Activated CD4-positive, alpha-beta T cell treated with anti-CD3 and anti-CD28 coated beads, Interleukin-2, amount 50 U/mL, for 24 hours (primary cell): ENCODE data around the gene SLC47A2.
"Not testable (repeated sequence)": the region's sequence is repeated elsewhere in the genome, so short reads cannot be mapped to it uniquely, and the experiment has no call there.

Experiments used
- DNase-seq, 2 donors: peaks; one replicate each; pipeline ENCODE4 v3.0.0-alpha.2; 2020; ENCODE audit warnings: low read depth in 1 of 2, low spot score in 1 of 2

The SLC47A2 gene

DNA sequence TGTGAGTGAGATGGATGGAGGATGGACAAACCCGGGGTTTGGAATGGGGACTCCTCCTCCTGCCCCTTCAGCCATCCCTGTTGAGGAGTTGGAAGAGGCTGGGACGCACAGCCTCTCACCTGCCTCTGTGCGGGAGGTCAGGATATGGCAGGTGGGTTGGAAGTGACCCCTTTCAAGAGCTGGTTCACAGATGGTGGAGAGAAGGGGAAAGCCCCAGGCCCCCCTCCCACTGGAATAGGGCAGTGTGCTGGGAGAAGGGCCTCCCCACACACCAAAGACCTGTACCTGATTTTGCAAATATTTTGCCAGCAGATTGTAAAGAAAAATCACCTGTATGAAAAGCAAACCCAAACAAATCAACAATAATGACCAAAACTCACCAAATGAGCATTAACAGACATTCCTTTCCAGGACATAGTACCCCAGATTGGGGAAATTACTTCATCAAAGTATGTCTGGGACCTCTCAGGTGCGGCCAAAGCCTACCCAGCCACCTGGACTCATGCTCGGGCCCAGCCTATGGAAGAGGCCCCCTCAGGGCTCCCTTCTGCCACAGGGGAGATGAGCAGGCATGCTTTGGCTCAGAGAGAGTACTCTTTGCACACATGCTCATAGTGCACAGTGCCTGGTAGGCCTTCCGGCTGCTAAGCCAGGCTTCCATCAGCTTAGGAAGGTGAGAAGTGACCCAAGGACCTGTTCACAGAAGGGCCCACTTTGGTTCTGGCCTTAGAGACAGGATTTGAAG, 7.8 kb downstream of the SLC47A2 start:
- DNase-seq, result no peak

DNA sequence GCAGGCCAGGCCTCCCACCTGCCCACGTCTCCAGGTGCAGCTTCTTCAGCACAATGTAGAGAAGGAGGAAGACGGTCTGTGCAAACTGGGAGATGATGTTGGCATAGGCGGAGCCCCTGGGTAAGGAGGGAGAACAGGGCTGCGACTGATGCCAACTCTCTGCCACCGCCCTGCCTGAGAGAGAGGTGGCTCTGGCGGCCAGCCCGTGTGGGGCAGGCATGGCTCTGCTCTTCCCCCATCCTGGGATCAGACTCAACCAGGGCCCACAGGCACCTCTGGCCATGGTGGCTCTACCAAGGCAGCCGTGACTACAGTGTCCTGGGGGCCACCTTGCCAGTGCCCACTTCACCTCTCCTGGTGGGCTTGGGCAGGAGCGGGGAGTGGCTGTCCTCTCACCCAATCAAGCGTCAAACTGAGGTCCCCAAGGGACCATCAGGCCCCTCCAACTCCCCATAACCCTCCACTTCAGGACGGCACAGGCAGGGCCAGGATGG, 8.6 kb downstream of the SLC47A2 start:
- no peak for DNase-seq

DNA sequence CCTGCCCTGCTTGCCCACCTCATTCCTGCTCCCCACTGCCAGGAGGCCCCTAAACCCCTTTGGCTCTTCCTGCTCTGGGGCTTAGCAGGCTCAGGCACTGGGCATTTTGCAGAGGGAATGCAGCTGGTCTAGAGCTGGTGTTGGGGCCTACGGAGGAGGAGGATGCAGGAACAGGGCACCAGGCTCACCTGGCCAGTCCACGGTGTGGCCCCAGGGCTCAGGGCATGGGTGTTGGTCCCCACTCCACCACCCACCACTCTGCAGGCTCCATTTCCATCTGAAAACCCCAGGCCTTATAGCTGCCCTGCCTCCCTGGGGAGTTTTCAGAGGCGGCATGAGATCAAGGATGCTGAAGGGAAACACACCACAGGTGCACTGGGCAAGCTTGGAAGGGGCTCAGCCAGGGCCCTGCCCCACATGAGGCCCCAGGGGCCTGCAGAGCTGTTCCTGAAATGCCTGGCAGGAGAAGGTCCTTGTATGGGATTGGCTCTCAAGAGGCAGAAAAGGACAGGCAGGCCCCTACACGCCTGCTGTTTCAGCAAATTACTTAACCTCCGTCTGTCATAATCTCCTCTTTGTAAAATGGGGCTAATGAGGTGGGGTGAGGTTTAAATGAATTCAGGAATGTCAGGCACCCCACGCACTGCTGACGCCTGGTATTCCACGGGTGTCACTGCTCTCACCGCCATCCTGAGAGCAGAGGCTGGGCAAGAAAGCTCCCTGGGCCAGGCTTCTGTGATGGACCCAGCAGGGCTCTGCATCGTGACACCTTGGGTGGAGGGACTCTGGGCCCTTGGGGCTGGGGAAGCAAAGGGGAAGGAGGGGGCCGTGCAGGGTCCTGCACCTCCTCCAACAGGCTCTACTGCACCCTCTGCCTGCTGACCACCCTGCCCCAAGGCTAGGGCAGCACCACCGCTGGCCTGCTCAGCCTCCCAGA, 9.3 kb downstream of the SLC47A2 start:
- DNase-seq, result no peak

DNA sequence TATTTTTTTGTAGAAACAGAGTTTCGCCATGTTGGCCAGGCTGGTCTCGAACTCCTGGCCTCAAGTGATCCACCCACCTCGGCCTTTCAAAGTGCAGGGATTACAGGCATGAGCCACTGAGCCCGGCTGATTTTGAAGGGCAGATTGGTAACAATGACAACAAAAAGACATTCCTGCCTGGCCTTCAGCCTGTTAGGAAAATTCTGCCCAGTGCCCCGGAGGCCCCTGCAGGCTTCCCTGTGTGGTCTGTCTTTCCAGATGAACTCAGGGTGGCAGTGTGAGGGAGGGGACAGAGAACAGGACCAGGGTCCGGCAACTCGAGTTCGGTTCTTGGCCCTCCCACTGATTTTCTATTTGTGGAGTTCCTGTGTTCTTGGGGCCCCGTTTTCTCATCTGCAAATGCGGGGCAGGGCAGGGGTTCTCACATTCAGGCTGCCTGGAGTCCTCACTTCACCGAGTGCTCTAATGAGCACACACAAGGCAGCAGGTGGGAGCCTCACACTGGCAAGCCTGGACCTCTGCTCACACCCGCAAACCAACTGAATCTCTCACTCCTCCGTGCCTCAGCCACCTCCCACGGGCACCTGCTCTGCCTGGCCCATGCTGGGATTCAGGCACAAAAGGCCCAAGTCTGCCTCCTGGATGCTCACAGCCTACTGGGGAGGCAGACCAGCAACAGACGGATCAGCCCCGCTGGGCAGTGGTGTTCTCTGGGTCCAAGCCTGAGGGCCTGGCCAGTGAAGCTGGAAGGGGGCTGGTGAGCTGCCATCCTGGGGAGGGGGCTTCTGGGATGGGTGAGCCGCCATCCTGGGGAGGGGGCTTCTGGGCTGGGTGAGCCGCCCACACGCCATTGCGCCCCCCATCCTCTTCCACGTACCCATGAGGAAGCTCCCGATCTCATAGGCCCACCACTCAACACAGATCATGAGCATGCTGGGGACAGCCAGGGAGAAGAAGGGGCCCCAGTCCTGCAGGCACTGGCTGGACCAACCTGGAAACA, 10.3 kb downstream of the SLC47A2 start:
- DNase-seq, result no peak

DNA sequence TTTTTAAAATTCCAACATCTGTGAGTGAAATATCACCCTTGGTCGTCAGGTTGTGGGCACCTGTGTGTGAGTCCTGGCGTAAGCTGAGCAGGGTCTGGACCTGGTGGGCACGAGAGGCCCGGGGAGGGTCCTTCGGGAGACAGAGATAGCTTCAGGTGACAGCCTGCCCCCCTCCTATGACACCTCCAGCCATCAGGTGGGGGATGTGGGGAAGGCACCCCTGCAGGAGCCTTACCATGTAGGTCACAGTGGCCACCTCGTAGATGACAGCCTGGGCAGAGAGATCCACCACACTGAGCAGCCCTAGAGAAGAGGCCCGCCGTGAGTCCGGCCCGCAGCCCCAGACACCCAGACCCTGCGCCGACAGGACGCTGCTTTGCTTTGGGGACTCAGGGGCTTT, 11.2 kb downstream of the SLC47A2 start:
- DNase-seq, result no peak

DNA sequence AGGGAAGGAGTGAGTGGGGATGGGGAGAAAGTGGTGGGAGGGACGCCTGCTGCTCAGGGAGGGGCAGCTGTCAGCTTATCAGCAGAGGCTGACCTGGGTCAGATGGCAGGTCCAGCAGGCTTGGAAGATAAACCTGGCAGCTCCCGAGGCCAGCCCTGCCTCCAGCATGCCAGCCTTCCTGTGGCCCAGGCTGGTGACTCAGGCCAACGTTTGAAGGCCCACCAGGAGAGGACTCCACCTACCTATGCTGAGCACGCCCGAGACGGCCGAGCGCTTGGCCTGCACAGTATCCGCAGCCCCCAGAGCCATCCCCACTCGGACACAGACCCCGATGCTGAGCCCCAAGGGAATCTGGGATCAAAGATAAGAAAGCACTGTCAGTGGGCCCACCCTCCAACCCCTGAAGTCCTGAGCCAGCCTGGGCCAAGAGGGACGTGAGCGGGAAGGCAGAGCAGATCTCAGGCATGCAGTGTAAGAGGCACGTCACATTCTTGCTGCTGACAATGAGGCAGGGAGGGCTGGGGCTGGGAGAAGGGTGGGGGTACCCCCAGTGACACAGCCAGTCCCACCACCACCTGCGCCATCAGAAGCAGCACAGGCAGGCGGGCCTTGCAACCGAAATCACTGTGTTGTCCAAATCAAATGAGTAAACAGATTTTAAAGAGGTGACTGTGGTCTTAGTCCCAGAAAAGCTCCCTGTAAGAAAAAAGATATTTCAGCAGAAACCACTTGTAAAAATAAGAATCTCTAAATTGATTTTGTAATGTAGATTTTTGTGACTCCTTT, 12.4 kb downstream of the SLC47A2 start:
- no peak for DNase-seq

DNA sequence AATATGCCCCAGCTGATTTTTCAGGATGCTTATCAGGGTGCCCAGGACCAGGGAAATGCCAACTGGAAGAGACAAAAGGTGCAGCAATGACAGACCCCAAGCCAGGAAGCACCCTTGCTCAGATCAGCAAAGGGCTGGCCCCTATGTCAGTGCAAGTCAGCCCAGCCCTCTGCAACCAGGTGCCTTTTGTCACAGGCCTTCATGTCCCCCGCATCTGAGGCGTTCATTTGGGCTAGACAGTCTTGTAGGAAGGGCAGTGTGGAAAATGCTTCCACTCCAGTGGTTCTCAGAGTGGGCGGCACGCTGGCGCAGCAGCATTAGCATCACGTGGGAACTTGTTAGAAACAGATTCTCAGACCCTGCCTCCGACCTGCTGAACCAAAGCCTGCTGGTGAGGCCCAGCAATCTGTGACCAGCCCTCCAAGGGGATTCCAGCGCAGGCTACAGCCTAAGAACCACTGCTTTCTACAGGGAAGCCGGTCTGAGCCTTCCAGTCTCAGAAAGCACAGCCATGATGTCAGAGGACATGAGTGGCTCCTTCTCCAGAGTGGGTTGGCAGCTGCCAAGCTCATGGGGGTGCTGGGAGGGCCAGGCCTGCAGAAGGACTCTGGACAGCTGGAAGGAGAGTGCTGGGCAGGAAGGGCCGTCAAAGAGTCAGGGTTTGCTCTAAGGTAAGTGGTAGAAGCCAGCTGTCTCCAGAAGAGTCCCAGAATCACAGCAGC, 13.1 kb downstream of the SLC47A2 start:
- no peak for DNase-seq

DNA sequence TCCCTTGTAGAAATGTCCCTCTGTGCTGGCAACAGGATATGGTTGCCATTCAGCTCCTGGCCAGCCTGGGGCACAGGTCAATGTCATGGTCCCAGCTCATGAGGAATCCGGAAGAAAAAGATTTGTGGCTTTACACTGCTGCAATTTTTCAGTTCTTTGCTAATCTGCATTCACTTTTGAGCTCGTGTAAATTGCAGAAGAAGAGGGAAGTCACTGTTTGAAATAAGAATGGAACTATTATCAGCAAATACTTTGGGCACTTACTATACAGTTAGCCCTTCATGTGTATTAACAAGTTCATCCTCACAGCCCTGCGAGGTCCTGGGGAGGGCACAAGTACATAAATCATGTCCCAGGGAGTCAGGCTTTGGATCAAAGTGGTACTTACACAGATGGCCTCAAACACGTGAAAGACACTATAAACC, 14.2 kb downstream of the SLC47A2 start:
- DNase-seq, result no peak

DNA sequence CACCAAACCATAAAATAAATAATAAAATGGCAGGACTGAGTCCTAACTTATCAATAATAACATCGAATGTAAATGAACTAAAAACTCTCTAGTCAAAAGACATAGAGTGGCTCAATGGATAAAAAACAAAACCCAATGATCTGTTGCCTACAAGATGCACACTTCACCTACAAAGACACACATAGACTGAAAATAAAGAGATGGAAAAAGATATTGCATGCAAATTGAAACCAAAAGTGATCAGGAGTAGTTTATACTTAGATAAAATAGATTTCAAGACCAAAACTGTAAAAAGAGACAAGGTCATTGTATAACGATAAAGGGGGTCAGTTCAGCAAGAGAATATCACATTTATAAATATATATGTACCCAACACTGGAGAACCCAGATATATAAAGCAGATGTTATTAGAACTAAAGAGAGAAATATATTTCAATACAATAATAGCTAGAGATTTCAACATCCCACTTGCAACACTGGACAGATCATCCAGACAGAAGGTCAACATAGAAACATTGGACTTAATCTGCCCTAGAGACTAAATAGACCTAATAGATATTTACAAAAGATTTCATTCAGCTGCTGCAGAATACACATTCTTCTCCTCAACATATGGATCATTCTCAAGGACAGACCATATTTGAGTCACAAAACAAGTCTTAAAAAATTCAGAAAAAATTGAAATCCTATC, 29.8 kb downstream of the SLC47A2 start:
- DNase-seq, result no peak

DNA sequence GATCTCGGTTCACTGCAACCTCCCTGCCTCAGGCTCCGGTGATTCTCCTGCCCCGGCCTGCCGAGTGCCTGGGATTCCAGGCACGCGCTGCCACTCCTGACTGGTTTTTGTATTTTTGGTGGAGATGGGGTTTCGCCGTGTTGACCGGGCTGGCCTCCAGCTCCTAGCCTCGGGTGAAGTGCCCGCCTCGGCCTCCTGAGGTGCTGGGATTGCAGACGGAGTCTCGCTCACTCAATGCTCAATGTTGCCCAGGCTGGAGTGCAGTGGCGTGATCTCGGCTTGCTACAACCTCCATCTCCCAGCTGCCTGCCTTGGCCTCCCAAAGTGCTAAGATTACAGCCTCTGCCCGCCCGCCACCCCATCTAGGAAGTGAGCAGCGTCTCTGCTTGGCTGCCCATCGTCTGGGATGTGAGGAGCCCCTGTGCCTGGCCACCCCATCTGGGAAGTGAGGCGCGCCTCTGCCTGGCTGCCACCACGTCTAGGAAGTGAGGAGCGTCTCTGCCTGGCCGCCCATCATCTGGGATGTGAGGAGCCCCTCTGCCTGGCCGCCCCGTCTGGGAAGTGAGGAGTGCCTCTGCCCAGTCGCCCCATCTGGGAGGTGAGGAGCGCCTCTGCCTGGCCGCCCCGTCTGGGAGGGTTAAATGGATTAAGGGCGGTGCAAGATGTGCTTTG, 31.3 kb downstream of the SLC47A2 start:
- not testable (repeated sequence) for DNase-seq

DNA sequence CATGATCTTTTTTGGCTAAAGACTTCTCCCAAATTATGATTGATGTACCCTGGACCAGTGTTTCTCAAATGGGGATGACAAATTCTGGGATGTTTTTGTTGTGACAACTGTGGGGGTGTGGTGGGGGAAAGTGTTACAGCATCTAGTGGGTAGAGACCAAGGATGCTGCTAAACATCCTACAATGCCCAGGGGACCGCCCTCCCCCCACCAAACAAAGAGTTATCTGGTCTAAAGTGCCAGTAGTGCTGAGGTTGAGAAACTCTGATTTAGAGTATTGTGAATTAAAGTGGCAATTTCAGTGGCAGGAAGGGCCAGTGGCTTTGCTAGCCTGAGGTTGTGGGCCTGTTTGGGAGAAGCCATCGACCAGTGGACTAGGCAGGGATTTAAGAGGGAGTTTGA, 33.3 kb downstream of the SLC47A2 start:
- DNase-seq, result no peak

DNA sequence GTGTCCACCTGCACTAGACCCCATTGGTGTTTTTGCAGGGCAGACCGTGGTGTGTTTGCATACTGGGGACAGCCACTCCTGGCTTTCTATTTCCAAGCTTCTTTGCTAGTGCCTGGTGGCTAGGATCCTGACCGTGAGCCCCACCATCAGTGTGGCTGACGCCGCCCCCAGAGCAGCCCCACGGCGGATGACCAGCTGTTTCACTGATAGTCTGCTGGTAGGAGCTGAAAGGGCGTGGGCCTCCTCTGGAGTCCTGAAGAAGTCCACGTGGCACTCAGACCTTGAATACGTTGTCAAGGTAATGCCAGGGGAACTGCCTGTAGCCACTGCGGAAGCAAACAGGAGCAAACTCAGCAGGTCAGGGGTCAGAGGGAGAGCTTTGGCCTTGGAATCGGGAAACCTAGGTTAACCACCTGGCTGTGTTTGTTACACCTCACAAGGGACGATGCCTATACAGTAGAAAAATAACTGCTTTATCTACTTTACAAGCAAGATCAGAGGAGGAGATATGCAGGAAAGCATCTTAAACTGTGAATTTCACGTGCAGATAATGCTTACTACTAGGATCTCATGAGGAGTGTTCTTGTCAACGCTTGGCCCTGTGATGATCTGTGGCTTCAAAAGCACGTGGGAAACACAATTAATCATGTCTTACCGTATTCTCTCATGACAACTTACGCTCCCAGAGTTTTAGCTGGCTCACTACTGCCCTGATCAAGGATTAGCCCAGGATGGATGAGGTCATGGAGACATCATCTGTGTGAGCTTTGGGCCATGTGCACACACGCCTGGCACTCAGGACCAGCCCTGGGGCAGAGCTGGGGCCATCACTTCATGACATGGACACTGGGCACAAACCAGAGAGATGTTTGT, 37.6 kb downstream of the SLC47A2 start:
- DNase-seq, result no peak

DNA sequence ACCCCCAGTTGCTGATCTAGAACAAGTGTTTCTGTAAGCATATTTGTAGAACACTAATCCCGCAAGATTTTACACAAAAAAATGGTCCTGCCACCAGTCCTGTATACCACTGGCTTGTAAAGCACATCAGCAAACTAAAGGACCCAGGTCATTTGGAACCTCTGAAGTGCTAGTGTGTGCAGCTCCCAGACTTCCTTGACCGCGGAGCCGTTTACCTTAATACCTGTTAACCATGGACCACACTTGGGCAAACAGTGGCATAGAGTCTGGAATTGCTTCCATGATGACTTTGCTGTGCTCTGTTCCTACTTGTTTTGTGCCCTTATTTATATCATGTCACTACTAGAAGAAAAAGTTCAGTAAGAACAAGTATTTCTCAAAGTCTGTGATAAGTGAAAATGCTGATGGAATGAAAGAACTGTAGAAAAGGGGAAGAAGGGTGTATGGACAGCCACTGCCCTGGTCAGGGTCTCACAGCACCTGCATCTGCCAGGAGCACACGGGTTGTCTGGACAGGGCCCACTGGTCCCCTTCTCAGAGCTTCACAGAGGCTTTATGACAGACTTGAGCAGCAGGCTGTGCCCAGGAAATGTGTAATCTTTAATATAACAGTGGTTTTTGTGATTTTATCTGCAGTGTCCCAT, 38.5 kb downstream of the SLC47A2 start:
- DNase-seq, result no peak

DNA sequence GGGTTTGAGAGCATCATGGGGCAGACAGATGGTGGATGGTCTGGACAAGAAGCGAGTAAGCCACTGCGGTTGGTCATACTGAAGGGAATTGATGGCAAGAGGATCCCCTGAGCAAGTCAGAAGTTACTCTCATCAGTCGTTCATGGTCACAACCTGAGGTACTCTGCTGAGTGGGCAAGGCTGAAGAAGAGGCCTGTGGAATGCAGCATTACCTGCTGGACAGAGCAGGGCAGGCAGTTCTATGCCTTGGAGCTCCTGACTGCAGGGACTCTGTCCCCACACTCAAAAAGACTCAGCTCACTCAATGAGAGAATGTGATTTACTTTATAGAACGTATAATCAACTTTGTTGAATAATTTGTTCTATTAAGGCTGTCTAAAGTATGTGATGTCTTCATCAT, 39.5 kb downstream of the SLC47A2 start:
- DNase-seq, result no peak

DNA sequence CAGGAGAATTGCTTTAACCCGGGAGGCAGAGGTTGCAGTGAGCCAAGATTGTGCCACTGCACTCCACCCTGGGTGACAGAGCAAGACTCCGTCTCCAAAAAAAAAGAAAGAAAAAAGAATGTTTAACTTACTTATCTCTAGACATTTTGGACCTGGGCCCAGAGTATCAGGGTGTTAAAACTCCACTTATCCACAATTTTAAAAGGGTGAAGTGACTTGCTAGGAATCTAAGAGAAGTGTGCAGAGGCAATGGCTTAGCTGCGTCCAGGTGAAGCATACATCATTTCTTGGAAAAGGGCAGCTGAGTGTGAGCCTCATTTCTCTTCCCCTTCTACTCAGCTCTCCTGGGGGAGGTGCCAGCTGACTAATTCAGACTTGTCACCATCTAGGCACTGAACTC, 42.8 kb downstream of the SLC47A2 start:
- no peak for DNase-seq

DNA sequence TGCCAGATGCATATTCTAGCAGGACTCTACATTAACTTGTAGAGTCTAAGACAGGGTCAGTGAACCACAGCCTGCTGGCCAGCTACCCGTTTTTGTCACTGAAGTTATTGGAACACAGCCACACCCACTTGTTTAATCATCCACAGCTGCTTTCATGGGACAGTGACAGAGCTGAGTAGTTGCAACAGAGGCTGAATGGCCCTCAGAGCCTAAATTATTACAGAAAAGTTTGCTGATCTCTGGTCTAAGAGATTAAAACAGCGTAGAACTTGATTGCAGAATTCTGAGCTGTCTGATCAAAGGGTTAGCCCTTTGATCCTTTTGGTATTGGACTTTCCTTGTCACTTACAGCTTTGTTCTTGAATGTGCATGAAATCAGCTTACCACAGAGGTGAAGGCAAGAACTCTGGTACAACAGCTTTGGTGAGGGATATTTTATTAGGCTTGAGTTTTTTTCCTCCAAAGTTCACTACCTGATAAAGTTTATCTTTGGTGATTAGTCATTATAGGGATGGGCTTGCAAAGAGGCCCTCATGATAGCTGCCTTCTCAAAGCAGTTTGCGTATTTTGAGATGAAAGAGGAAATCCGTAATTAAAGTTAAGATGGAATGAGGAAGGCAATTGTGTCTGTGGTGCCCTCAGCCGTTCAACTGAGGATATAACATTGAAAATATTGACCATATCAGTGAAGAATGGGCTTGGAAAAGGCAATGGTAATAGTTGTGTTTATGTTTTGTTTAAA, 44.2 kb downstream of the SLC47A2 start:
- no peak for DNase-seq
